AG09309 (cell line): ENCODE results near the gene STPG4.

Experiments
- DNase-seq: peaks from one replicate; pipeline ENCODE4 v3.0.0-alpha.2; 2010; ENCODE audit warnings: low read depth
- H3K4me3 ChIP-seq: 2 replicates; pipeline ENCODE4 v1.5.1; 2011; ENCODE audit warnings: mild to moderate bottlenecking, low read depth, low read length, moderate library complexity; ENCODE audit not compliant: control insufficient read depth
- CTCF ChIP-seq: IDR thresholded peaks from 2 replicates; pipeline ENCODE4 v1.5.1; 2011; ENCODE audit warnings: mild to moderate bottlenecking, low read depth, low read length, inconsistent platforms; ENCODE audit not compliant: insufficient read depth, control insufficient read depth; ENCODE audit errors: missing control alignments

Gene STPG4

GRCh38 chr2:47083485-47083884, 71.6 kb downstream of the STPG4 start:
- H3K4me3 ChIP-seq, result no peak overlapping the region
- DNase-seq, result no peak
- TF ChIP-seq CTCF, result no peak

GRCh38 chr2:47083005-47083404, 72.1 kb downstream of the STPG4 start:
- no peak for TF ChIP-seq CTCF
- no peak overlapping the region for H3K4me3 ChIP-seq
- no peak for DNase-seq

GRCh38 chr2:47080888-47081301, 74.2 kb downstream of the STPG4 start:
- no peak for TF ChIP-seq CTCF
- no peak overlapping the region for H3K4me3 ChIP-seq
- no peak for DNase-seq

GRCh38 chr2:47079515-47080412, 75.3 kb downstream of the STPG4 start:
- TF ChIP-seq CTCF, result no peak
- no peak overlapping the region for H3K4me3 ChIP-seq
- DNase-seq, result no peak

- TF ChIP-seq CTCF, result no peak
- DNase-seq, result no peak
- H3K4me3 ChIP-seq, result no peak overlapping the region
These were observed 76.3 kb downstream of the STPG4 start for GRCh38 chr2:47078541-47079482.

GRCh38 chr2:47077442-47078117, 77.5 kb downstream of the STPG4 start:
- DNase-seq, result no peak
- H3K4me3 ChIP-seq, result no peak overlapping the region
- no peak for TF ChIP-seq CTCF
